Measurements from ENCODE around the gene CALML6. TPM values are rescaled to one million over a fixed set of nuclear protein-coding genes. Genes with fewer than 3 reads are reported as not detected.

The CALML6 gene
- total and polyA plus RNA-seq, 2 of the 4 experiments (the other 2 are of a cell fraction): 0.91 TPM; not detected in 1

DNA sequence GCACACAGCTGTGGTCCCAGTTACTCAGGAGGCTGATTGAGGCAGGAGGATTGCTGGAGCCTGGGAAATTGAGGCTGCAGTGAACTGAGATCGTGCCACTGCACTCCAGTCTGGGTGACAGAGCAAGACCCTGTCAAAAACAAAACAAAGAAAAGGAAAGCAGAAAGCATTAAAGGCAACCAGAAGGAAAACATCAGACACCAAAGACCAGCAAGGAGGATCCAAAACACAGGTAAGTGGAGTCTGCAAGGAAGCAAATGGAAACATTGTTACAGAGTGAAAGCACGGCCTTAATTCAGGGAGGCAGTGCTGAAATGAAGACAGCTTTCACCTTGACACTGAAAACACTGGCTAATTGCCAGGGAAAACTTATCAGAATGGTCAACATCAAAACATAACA lies 47.7 kb downstream of the CALML6 start:
- H2BK15ac ChIP-seq (ENCODE audit: low read depth, low read length): no peak overlapping the region
- peaks cover 42% of the 10 kb centered on the region for H3K27me3 ChIP-seq (ENCODE audit: control insufficient read depth, insufficient read depth, low read length)
- H3K9ac ChIP-seq (ENCODE audit: low read depth, low read length): no peak overlapping the region
- H3K56ac ChIP-seq (ENCODE audit: extremely low read depth, insufficient read depth, low read length): no peak overlapping the region
- no peak overlapping the region for H3K4ac ChIP-seq (ENCODE audit: low read depth, low read length)
- no peak overlapping the region for H2AK9ac ChIP-seq (replicated peaks; ENCODE audit: low read depth, low read length, poor library complexity)
- TF ChIP-seq USF2 (IDR thresholded peaks at IDR 0.05; ENCODE audit: low read depth, low read length) (no peak), RCOR1 (IDR thresholded peaks at IDR 0.05; ENCODE audit: insufficient replicate concordance, low read length) (no peak), FOS (IDR thresholded peaks at IDR 0.05; ENCODE audit: low read depth, low read length) (no peak), RFX5 (IDR thresholded peaks at IDR 0.05; ENCODE audit: low read depth, low read length) (no peak), RAD21 (IDR thresholded peaks at IDR 0.05; ENCODE audit: low read length) (no peak), NFE2L2 (IDR thresholded peaks at IDR 0.05; ENCODE audit: low read depth, low read length) (no peak), MAZ (IDR thresholded peaks at IDR 0.05; ENCODE audit: borderline replicate concordance, low read depth, low read length) (no peak), POLR2A (IDR thresholded peaks at IDR 0.05; ENCODE audit: low read depth, low read length) (no peak), CEBPB (IDR thresholded peaks at IDR 0.05; ENCODE audit: low read depth, low read length) (no peak), CHD1 (IDR thresholded peaks at IDR 0.05; ENCODE audit: low read depth, low read length) (no peak), CTCF (conservative IDR thresholded peaks at IDR 0.05; ENCODE audit: low read depth, low read length) (no peak), SMC3 (IDR thresholded peaks at IDR 0.05; ENCODE audit: low read depth, low read length) (no peak)
- TF ChIP-seq, protein P1, sequence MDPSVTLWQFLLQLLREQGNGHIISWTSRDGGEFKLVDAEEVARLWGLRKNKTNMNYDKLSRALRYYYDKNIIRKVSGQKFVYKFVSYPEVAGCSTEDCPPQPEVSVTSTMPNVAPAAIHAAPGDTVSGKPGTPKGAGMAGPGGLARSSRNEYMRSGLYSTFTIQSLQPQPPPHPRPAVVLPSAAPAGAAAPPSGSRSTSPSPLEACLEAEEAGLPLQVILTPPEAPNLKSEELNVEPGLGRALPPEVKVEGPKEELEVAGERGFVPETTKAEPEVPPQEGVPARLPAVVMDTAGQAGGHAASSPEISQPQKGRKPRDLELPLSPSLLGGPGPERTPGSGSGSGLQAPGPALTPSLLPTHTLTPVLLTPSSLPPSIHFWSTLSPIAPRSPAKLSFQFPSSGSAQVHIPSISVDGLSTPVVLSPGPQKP (IDR thresholded peaks at IDR 0.05; ENCODE audit: borderline replicate concordance, low read depth, low read length): no peak
- WGBS, 2 experiments (ENCODE audit: extremely low coverage in 2 of 2, insufficient read length in 1 of 2): no CpG with 5 or more reads among the region's 2 CpGs
- no peak overlapping the region for H2BK120ac ChIP-seq (ENCODE audit: low read depth, low read length)
- ChIA-PET POLR2A (ENCODE audit: unreplicated experiment) (no interaction called here), CTCF (no interaction called here)
- H3K9me3 ChIP-seq (ENCODE audit: control insufficient read depth, insufficient read depth, low read length): no peaks in the 10 kb centered on the region
- intact Hi-C loops (cut with micrococcal nuclease): loop anchor here (5.0 kb wide), 1 partner anchor 85 kb away; no protein-coding TSS in a partner anchor
- peaks cover 2% of the 10 kb centered on the region; the same call in 1 of the 2 replicates for H3K4me1 ChIP-seq (ENCODE audit: control insufficient read depth, insufficient read depth, low read length)
- no peak overlapping the region for H2BK20ac ChIP-seq (ENCODE audit: low read depth, low read length)
- H3K27ac ChIP-seq (ENCODE audit: insufficient read depth, low read length): no peak overlapping the region
- H4K91ac ChIP-seq (ENCODE audit: insufficient read depth, low read depth, low read length): no peak overlapping the region
- H3K9me1 ChIP-seq (ENCODE audit: insufficient read depth, low read length): no peaks in the 10 kb centered on the region
- H2BK5ac ChIP-seq (ENCODE audit: low read depth, low read length, poor library complexity, severe bottlenecking): no peak overlapping the region
- no peaks in the 10 kb centered on the region for H4K20me1 ChIP-seq (ENCODE audit: insufficient read depth, low read length)
- ATAC-seq (ENCODE audit: low read depth) (no peak), DNase-seq (no peak)
- no peak overlapping the region for H4K5ac ChIP-seq (ENCODE audit: low read depth, low read length)
- no peak overlapping the region for H3K18ac ChIP-seq (ENCODE audit: low read depth, low read length)
- no peaks in the 10 kb centered on the region for H3K79me1 ChIP-seq (ENCODE audit: low read depth in 1 of 2, low read length in 2 of 2)
- H3K36me3 ChIP-seq (ENCODE audit: control insufficient read depth, insufficient read depth, low read length): no peaks in the 10 kb centered on the region
- H3K23ac ChIP-seq (ENCODE audit: low read depth, low read length): no peak overlapping the region
- H2AK5ac ChIP-seq (ENCODE audit: low read depth, low read length): no peak overlapping the region
- BruUV-seq (replicated peaks): no TSS peak
- H3K14ac ChIP-seq (replicated peaks; ENCODE audit: low read depth, low read length): no peak overlapping the region
- H2AFZ ChIP-seq (replicated peaks; ENCODE audit: low read length, poor library complexity): no peak overlapping the region
- dilution Hi-C loops (cut with HindIII; ENCODE audit: low sequenced_read_pairs, unreplicated experiment): no loop called here
- no peak overlapping the region for H3K4me3 ChIP-seq (ENCODE audit: insufficient read depth, low read depth, low read length)
- no peak overlapping the region for H3K4me2 ChIP-seq (ENCODE audit: low read depth, low read length)
- in situ Hi-C loops (cut with MboI; ENCODE audit: low sequenced_read_pairs): loop anchor here (10.0 to 25.0 kb wide), 2 partner anchors 192 to 400 kb away; no protein-coding TSS in a partner anchor
- no peak overlapping the region for H4K8ac ChIP-seq (ENCODE audit: low read depth in 2 of 2, low read length in 2 of 2)

Data from IMR-90 (cell line).